C4-2B (cell line): ENCODE results near the gene TCL1A.

Experiments
- CTCF ChIP-seq: fragments of 450-650 bp; conservative IDR thresholded peaks from 2 replicates; pipeline ENCODE4 v1.5.1; 2017; ENCODE audit warnings: mild to moderate bottlenecking
- ZFX ChIP-seq: fragments of 450-650 bp; IDR thresholded peaks from 2 replicates; pipeline ENCODE4 v1.6.1; 2017

DNA sequence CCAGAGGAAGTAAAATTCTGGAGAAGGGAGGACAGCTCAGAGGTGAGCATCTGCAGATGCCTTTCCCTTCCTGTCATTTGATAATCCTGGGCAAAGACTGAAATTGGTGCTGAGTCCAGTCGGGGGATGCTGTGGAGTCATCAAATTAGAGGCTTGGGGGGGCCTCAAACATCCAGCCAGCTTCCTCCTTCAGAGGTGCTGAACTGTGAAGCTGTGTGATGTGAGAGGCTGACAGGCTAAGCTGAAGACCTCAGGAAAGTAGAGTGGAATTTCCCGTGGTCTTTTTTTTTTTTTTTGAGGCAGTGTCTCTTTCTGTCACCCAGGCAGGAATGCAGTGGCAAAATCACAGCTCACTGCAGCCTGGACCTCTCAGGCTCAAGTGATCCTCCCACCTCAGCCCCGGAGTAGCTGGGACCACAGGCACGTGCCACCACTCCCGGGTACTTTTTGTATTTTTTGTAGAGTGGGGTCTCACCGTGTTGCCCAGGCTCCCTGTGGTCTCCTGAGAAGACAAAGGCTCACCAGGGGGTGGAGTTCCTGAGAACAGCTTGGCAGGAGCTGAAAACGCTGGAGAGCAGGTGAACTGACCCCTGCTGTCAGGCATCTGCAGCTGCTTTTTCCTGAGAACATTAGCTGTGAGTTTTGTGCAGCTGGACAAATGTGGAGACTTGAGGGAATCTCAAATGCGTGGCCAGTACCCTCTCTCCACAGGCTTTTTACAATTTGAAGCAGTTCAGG is 33.8 kb downstream of the TCL1A start:
- no peak; the same call in 1 of the 2 replicates for TF ChIP-seq CTCF
- TF ChIP-seq ZFX = no peak
